ENCODE results near the gene MAS1L.

MAS1L gene

GRCh38 chr6:29524044-29524443 is 36.3 kb upstream of the MAS1L start:
- CTCF ChIA-PET: interaction anchor here (0.7 to 1.0 kb wide), 2 partner anchors 9 to 11 kb away, joined by 4 read pairs; no protein-coding TSS in a partner anchor
- Histone ChIP-seq H3K4me1 (ENCODE audit: control insufficient read depth, insufficient read depth, low read length) (no peaks in the 10 kb centered on the region), H3K36me3 (ENCODE audit: control insufficient read depth in 2 of 2, insufficient read depth in 1 of 2, low read length in 2 of 2) (no peaks in the 10 kb centered on the region), H3K9me3 (ENCODE audit: control insufficient read depth, insufficient read depth, low read depth, low read length) (no peaks in the 10 kb centered on the region), H3K27ac (ENCODE audit: extremely low read depth, low read depth, low read length) (no peak overlapping the region), H3K4me3 (ENCODE audit: low read depth, low read length) (no peak overlapping the region)
- TF ChIP-seq SCRT1 (tag by site-specific recombination; IDR thresholded peaks at IDR 0.05; ENCODE audit: borderline replicate concordance) (no peak), RBAK (tag by site-specific recombination; IDR thresholded peaks at IDR 0.05) (no peak), KLF10 (tag by site-specific recombination; IDR thresholded peaks at IDR 0.05) (no peak), ZNF747 (tag by site-specific recombination; IDR thresholded peaks at IDR 0.05) (no peak), ATF2 (tag by site-specific recombination; IDR thresholded peaks at IDR 0.05; ENCODE audit: low read depth) (no peak), ZNF433 (tag by site-specific recombination; IDR thresholded peaks at IDR 0.05; ENCODE audit: low read depth) (no peak), IKZF3 (tag by site-specific recombination; IDR thresholded peaks at IDR 0.05) (no peak), HOXC10 (CRISPR knock-in tag; IDR thresholded peaks at IDR 0.05) (no peak), ZBTB17 (tag by site-specific recombination; IDR thresholded peaks at IDR 0.05) (no peak), ZNF777 (tag by site-specific recombination; IDR thresholded peaks at IDR 0.05; ENCODE audit: borderline replicate concordance) (no peak), ZNF664 (tag by site-specific recombination; IDR thresholded peaks at IDR 0.05) (no peak), ZNF544 (tag by site-specific recombination; IDR thresholded peaks at IDR 0.05) (no peak), ZNF24 (tag by site-specific recombination; IDR thresholded peaks at IDR 0.05) (no peak), ZNF621 (tag by site-specific recombination; IDR thresholded peaks at IDR 0.05) (no peak), HOXA7 (CRISPR knock-in tag; IDR thresholded peaks at IDR 0.05; ENCODE audit: borderline replicate concordance) (no peak), ZFP41 (tag by site-specific recombination; IDR thresholded peaks at IDR 0.05; ENCODE audit: borderline replicate concordance) (no peak)
- TF ChIP-seq, protein P1, sequence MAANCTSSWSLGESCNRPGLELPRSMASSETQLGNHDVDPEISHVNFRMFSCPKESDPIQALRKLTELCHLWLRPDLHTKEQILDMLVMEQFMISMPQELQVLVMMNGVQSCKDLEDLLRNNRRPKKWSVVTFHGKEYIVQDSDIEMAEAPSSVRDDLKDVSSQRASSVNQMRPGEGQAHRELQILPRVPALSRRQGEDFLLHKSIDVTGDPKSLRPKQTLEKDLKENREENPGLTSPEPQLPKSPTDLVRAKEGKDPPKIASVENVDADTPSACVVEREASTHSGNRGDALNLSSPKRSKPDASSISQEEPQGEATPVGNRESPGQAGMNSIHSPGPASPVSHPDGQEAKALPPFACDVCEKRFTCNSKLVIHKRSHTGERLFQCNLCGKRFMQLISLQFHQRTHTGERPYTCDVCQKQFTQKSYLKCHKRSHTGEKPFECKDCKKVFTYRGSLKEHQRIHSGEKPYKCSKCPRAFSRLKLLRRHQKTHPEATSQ (tag by site-specific recombination; IDR thresholded peaks at IDR 0.05): no peak
- TF ChIP-seq, protein P2, sequence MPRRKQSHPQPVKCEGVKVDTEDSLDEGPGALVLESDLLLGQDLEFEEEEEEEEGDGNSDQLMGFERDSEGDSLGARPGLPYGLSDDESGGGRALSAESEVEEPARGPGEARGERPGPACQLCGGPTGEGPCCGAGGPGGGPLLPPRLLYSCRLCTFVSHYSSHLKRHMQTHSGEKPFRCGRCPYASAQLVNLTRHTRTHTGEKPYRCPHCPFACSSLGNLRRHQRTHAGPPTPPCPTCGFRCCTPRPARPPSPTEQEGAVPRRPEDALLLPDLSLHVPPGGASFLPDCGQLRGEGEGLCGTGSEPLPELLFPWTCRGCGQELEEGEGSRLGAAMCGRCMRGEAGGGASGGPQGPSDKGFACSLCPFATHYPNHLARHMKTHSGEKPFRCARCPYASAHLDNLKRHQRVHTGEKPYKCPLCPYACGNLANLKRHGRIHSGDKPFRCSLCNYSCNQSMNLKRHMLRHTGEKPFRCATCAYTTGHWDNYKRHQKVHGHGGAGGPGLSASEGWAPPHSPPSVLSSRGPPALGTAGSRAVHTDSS (tag by site-specific recombination; IDR thresholded peaks at IDR 0.05): no peak
- TF ChIP-seq, protein P3, sequence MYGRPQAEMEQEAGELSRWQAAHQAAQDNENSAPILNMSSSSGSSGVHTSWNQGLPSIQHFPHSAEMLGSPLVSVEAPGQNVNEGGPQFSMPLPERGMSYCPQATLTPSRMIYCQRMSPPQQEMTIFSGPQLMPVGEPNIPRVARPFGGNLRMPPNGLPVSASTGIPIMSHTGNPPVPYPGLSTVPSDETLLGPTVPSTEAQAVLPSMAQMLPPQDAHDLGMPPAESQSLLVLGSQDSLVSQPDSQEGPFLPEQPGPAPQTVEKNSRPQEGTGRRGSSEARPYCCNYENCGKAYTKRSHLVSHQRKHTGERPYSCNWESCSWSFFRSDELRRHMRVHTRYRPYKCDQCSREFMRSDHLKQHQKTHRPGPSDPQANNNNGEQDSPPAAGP (tag by site-specific recombination; IDR thresholded peaks at IDR 0.05): no peak
- POLR2A ChIA-PET: no interaction called here

DNA sequence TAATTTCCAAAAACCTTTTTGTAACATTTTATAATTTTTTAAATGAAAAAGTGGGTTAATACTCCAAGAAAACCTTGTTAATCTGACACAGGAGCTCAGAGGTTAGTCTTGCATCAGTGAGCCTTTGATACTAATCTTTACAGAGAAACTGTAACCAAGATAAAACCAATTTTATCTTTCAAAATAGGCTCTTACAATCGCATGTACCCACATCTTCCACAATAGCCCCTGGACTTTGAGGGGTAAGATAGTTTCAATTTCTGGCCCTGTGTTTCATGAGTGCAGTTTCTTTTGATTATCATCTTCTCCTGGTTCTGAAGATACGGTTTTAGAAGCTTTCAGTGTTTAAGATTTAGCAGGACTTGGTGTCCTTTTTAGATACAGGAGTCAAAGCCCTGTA is 34.5 kb upstream of the MAS1L start:
- ChIA-PET POLR2A (no interaction called here), CTCF (no interaction called here)
- Histone ChIP-seq H3K4me1 (ENCODE audit: control insufficient read depth, insufficient read depth, low read length) (no peaks in the 10 kb centered on the region), H3K4me3 (ENCODE audit: low read depth, low read length) (no peak overlapping the region), H3K9me3 (ENCODE audit: control insufficient read depth, insufficient read depth, low read depth, low read length) (no peaks in the 10 kb centered on the region), H3K27ac (ENCODE audit: extremely low read depth, low read depth, low read length) (no peak overlapping the region), H3K36me3 (ENCODE audit: control insufficient read depth in 2 of 2, insufficient read depth in 1 of 2, low read length in 2 of 2) (no peaks in the 10 kb centered on the region)
- no peak for TF ChIP-seq ZNF157 (tag by site-specific recombination; IDR thresholded peaks at IDR 0.05)
- TF ChIP-seq CTCF (tag by site-specific recombination; IDR thresholded peaks at IDR 0.05): no peak
- TF ChIP-seq SCRT2 (tag by site-specific recombination; IDR thresholded peaks at IDR 0.05): no peak
- TF ChIP-seq ZFP41 (tag by site-specific recombination; IDR thresholded peaks at IDR 0.05; ENCODE audit: borderline replicate concordance): no peak
- no peak for TF ChIP-seq ZNF280C (tag by site-specific recombination; IDR thresholded peaks at IDR 0.05)
- TF ChIP-seq ZNF76 (tag by site-specific recombination; IDR thresholded peaks at IDR 0.05; ENCODE audit: borderline replicate concordance, low read depth): no peak
- no peak for TF ChIP-seq ZNF747 (tag by site-specific recombination; IDR thresholded peaks at IDR 0.05)
- no peak for TF ChIP-seq OSR2 (tag by site-specific recombination; IDR thresholded peaks at IDR 0.05)
